ENCODE data around the gene SREK1IP1.

Gene SREK1IP1

DNA sequence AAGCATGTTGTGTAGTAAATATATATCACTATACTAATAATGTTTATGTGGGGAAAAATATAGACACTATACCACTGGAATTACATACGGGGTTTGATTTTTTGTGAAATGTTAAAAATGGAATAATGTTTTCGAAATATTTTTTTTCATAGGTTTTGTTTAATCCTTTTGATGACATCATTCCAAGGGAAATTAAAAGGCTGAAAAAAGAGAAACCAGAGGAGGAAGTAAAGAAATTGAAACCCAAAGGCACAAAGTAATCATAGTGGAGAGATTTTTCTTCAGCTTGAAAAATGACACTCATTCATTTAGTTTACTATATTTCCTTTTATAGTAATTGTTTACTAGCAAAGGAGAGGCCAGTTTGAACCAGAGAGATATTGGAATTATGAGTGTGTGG is 17.9 kb upstream of the SREK1IP1 start:
- TF ChIP-seq, protein P1, sequence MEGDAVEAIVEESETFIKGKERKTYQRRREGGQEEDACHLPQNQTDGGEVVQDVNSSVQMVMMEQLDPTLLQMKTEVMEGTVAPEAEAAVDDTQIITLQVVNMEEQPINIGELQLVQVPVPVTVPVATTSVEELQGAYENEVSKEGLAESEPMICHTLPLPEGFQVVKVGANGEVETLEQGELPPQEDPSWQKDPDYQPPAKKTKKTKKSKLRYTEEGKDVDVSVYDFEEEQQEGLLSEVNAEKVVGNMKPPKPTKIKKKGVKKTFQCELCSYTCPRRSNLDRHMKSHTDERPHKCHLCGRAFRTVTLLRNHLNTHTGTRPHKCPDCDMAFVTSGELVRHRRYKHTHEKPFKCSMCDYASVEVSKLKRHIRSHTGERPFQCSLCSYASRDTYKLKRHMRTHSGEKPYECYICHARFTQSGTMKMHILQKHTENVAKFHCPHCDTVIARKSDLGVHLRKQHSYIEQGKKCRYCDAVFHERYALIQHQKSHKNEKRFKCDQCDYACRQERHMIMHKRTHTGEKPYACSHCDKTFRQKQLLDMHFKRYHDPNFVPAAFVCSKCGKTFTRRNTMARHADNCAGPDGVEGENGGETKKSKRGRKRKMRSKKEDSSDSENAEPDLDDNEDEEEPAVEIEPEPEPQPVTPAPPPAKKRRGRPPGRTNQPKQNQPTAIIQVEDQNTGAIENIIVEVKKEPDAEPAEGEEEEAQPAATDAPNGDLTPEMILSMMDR (IDR thresholded peaks at IDR 0.05; ENCODE audit: borderline replicate concordance, insufficient read depth, low read depth, low read length) = no peak

DNA sequence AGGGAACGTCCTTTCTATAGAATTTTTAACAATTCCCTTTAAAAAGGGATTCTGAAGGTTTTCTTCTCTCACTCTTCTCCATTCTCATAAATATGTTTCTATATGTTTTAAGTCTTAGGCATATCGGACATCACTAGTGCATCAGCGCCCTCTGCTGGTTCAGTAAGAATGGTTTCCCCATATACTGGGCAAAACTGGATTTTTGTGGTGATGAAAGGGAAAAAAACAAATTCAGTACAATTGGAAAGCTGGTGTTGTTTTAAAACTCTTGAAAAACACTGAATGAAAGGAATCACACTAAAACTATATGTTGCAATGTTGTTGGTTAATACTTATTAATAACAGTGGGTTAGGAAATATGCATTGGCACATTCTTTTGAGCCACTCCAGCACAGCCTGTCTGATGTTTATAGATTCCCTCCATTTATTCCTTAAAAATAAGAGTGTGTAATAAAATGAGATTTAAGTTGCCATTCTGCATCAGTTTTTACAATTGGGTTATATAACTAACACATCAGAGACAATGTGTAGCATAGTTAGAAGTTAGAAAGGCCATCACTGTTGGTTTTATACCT is 16.0 kb upstream of the SREK1IP1 start:
- H3K4me3 ChIP-seq (ENCODE audit: low read depth, low read length) = no peak overlapping the region
- TF ChIP-seq, protein P1 (IDR thresholded peaks at IDR 0.05; ENCODE audit: borderline replicate concordance, insufficient read depth, low read depth, low read length) = peak; percentile 59; the same call in 1 of the 2 replicates

More for the DNA sequence above, 17.9 kb upstream of the SREK1IP1 start:
- no peak overlapping the region for H3K4me3 ChIP-seq (ENCODE audit: low read depth, low read length)

DNA sequence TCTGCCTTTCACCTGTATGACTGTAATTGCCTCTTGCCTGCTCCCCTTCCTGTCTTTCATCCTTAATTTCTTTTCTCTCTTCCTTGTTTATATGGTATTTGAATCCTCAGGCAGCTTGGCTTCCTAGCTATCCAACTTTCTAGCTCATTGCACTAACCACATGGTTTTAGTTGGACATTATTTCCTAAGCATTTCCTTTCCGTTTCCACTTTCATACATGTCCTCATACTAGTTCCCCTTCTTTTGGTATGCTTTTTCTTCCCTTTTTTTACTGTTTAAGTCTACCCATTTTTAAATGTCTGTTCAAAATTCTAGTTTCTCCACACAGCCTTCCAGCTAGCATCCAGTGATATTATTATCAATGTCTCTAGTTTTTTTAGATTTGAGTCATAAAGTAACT is 6.8 kb upstream of the SREK1IP1 start:
- TF ChIP-seq, protein P1 (IDR thresholded peaks at IDR 0.05; ENCODE audit: borderline replicate concordance, insufficient read depth, low read depth, low read length) = no peak

DNA sequence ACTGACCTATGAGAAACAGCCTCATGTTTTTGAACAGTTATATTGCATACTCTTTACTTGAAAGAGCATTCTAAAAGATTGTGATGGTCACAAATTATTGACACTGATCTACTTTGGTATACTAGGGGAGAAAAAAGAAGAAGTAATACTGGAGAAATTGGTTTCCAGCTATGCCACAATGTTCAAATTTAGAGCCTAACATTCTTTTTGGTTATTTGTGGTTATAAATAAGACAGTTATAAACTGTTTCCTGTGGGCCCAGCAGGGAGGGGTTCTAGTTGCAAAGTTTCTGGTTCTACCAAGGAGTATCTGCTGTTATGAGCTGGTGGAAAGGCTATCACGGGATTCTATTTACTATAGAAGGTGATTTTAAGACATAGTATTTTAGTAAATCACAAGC is 5.0 kb upstream of the SREK1IP1 start:
- no peak overlapping the region for H3K4me3 ChIP-seq (ENCODE audit: low read depth, low read length)
- TF ChIP-seq, protein P1 (IDR thresholded peaks at IDR 0.05; ENCODE audit: borderline replicate concordance, insufficient read depth, low read depth, low read length) = no peak

More for the DNA sequence above, 6.8 kb upstream of the SREK1IP1 start:
- no peak overlapping the region for H3K4me3 ChIP-seq (ENCODE audit: low read depth, low read length)

DNA sequence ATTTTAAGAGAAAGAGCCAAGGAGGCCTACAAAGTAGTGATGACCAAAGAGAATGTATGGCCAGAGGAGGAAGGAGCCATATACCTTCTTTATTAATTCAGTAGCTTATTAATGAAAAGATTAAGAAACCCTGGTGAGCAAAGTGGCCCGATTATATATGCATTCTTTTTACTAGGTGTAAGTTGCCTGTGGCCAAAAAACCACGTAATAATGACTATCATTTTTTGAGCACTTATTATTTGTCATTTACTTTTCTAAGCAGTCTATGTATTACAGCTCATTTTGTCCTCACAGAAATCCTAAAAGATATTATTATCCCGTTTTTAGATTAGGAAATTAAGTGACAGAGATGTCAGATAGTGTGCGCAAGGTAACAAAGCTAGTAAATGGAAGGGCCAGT is 3.2 kb upstream of the SREK1IP1 start:
- H3K4me3 ChIP-seq (ENCODE audit: low read depth, low read length) = no peak overlapping the region
- TF ChIP-seq, protein P1 (IDR thresholded peaks at IDR 0.05; ENCODE audit: borderline replicate concordance, insufficient read depth, low read depth, low read length) = no peak

DNA sequence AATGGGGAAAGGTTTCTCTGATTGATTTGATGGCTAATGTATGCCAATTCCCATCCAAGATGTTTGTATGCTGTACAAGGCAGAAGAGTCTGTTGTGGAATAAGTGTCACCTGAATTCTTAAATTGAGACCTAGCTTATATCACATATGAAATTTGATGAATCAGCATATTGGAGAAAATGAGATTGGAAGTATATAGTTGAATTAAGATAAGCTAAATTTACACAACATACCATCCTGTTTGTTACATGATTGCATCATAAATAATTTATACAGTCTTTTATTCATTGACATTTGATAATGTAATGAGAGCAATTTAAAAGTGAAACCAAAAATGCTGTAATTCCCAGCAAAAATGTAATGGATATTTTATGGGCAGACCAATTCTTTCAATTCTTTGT is 1.4 kb upstream of the SREK1IP1 start:
- H3K4me3 ChIP-seq (ENCODE audit: low read depth, low read length) = peak overlapping the region; percentile 67
- TF ChIP-seq, protein P1 (IDR thresholded peaks at IDR 0.05; ENCODE audit: borderline replicate concordance, insufficient read depth, low read depth, low read length) = no peak

DNA sequence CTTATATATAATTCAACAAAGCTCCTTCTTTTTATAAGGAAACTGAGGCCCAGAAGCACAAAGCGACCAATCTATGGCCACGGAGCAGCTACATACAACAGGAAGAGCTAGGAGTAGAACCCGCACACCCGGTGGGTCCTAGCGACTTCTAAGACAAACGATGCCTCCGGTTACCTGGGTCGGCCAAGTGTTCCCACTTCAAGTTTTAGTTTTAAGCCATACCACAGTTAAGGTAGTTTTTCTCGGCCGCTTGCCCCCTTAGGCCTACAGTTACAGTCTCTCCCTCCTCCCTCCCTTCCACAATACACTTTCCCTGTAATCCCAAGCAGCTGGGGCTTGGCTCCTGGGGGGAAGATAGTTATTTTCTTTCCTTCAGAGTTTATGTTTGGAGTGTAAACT is 533 bp downstream of the SREK1IP1 start:
- TF ChIP-seq, protein P1 (IDR thresholded peaks at IDR 0.05; ENCODE audit: borderline replicate concordance, insufficient read depth, low read depth, low read length) = no peak
- H3K4me3 ChIP-seq (ENCODE audit: low read depth, low read length) = peak overlapping the region; percentile 67

All from GM12875 (cell line).